PC-9 (cell line): ENCODE measurements around the gene GRK2. TPM values are rescaled to one million over a fixed set of nuclear protein-coding genes. Genes with fewer than 3 reads are reported as not detected.

Experiments
- BruUV-seq: library from RNA; stranded (reverse); fragments of 400-500 nt; replicated peaks from 2 replicates; lab custom pipeline; 2021; lab: Mats Ljungman, UMichigan
- CTCF ChIA-PET: fragments of 300-600 bp; sonication (Branson Sonifier 250); formaldehyde crosslinking; loops from one replicate; lab custom pipeline; 2022; ENCODE audit warnings: antibody characterized with exemption; lab: Charles Lee
- POLR2A ChIA-PET: fragments of 300-600 bp; sonication (Branson Sonifier 250); formaldehyde crosslinking; loops from one replicate; lab custom pipeline; 2022; ENCODE audit warnings: antibody characterized with exemption; ENCODE audit not compliant: unreplicated experiment; lab: Charles Lee
- DNase-seq, 2 experiments: peaks; one replicate each; pipeline versions ENCODE4 v3.0.0 to v3.0.0-alpha.2; 2015 to 2022; ENCODE audit warnings: mixed read lengths in 1 of 2
- H2AFZ ChIP-seq: fragments of 200-600 bp; sonication (generic); 2 replicates; pipeline ENCODE4 v1.8.1; 2017; ENCODE audit warnings: antibody characterized with exemption
- H3F3A ChIP-seq: fragments of 200-600 bp; sonication (generic); 2 replicates; pipeline ENCODE4 v1.8.1; 2017; ENCODE audit warnings: antibody characterized with exemption, mild to moderate bottlenecking, low read depth; ENCODE audit not compliant: insufficient read depth
- H3K27ac ChIP-seq: fragments of 200-600 bp; sonication (generic); 2 replicates; pipeline ENCODE4 v1.6.1; 2016; ENCODE audit warnings: mixed run types
- H3K27me3 ChIP-seq: fragments of 200-600 bp; sonication (generic); 2 replicates; pipeline ENCODE4 v1.6.1; 2016; ENCODE audit warnings: low read depth, mixed run types; ENCODE audit not compliant: insufficient read depth
- H3K36me3 ChIP-seq: fragments of 200-600 bp; sonication (generic); 2 replicates; pipeline ENCODE4 v1.6.1; 2016; ENCODE audit warnings: low read depth, mixed run types
- H3K4me1 ChIP-seq: fragments of 200-600 bp; sonication (generic); replicated peaks from 2 replicates; pipeline ENCODE4 v1.6.1; 2016; ENCODE audit warnings: mixed run types; ENCODE audit not compliant: insufficient read depth
- H3K4me2 ChIP-seq: fragments of 200-600 bp; sonication (generic); 2 replicates; pipeline ENCODE4 v1.6.1; 2017; ENCODE audit warnings: mixed run types
- H3K4me3 ChIP-seq: fragments of 200-600 bp; sonication (generic); 2 replicates; pipeline ENCODE4 v1.6.1; 2016; ENCODE audit warnings: mixed run types
- H3K79me2 ChIP-seq: fragments of 200-600 bp; sonication (generic); 2 replicates; pipeline ENCODE4 v1.6.1; 2017; ENCODE audit warnings: low read depth, mixed run types
- H3K9me2 ChIP-seq: fragments of 200-600 bp; sonication (generic); 2 replicates; pipeline ENCODE4 v1.8.1; 2017; ENCODE audit warnings: mild to moderate bottlenecking; ENCODE audit not compliant: insufficient read depth
- H3K9me3 ChIP-seq: fragments of 200-600 bp; sonication (generic); 2 replicates; pipeline ENCODE4 v1.8.1; 2016; ENCODE audit warnings: low read depth; ENCODE audit not compliant: insufficient read depth
- H4K20me1 ChIP-seq: fragments of 200-600 bp; sonication (generic); 2 replicates; pipeline ENCODE4 v1.8.1; 2017; ENCODE audit not compliant: insufficient read depth
- EZH2 ChIP-seq: fragments of 200-600 bp; sonication (generic); IDR thresholded peaks from 2 replicates; pipeline ENCODE4 v1.8.0; 2017; ENCODE audit warnings: antibody characterized with exemption, low read depth
- intact Hi-C: fragments of 100-400 bp; cut with micrococcal nuclease; formaldehyde crosslinking; loops from one replicate; pipeline ENCODE4 v1.10.0; 2022; ENCODE audit not compliant: unreplicated experiment
- total RNA-seq: library from RNA; stranded (reverse); gene quantifications from 2 replicates; pipeline ENCODE4 v1.2.3, GENCODE V29; 2021
- TF ChIP-seq, protein P1 (sequence below): fragments of 200-600 bp; sonication (generic); conservative IDR thresholded peaks from 2 replicates; pipeline ENCODE4 v1.6.1; 2017; ENCODE audit warnings: mixed run types, antibody characterized with exemption, mild to moderate bottlenecking, moderate library complexity

GRK2 gene
- total RNA-seq, 1 experiment from 2014 or later = 76.7 TPM

GRCh38 chr11:67300256-67300755 is 34.0 kb downstream of the GRK2 start:
- Histone ChIP-seq H3K9me3 (peaks cover 8% of the 10 kb centered on the region), H3K4me3 (no peak overlapping the region)
- intact Hi-C loops = no loop called here

GRCh38 chr11:67300756-67301312 is 34.6 kb downstream of the GRK2 start:
- no TSS peak for BruUV-seq
- no peaks in the 10 kb centered on the region for H3K9me2 ChIP-seq
- H3K4me3 ChIP-seq = no peak overlapping the region
- peaks cover 32% of the 10 kb centered on the region for H3K79me2 ChIP-seq
- CTCF ChIA-PET = no interaction called here
- H4K20me1 ChIP-seq = no peaks in the 10 kb centered on the region
- H3F3A ChIP-seq = peaks cover 25% of the 10 kb centered on the region
- no peak overlapping the region for H3K4me2 ChIP-seq
- peaks cover 3% of the 10 kb centered on the region for H3K9me3 ChIP-seq
- H2AFZ ChIP-seq = no peak overlapping the region
- H3K27ac ChIP-seq = no peak overlapping the region
- no peak for TF ChIP-seq EZH2
- TF ChIP-seq, protein P1, sequence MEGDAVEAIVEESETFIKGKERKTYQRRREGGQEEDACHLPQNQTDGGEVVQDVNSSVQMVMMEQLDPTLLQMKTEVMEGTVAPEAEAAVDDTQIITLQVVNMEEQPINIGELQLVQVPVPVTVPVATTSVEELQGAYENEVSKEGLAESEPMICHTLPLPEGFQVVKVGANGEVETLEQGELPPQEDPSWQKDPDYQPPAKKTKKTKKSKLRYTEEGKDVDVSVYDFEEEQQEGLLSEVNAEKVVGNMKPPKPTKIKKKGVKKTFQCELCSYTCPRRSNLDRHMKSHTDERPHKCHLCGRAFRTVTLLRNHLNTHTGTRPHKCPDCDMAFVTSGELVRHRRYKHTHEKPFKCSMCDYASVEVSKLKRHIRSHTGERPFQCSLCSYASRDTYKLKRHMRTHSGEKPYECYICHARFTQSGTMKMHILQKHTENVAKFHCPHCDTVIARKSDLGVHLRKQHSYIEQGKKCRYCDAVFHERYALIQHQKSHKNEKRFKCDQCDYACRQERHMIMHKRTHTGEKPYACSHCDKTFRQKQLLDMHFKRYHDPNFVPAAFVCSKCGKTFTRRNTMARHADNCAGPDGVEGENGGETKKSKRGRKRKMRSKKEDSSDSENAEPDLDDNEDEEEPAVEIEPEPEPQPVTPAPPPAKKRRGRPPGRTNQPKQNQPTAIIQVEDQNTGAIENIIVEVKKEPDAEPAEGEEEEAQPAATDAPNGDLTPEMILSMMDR = no peak
- no peaks in the 10 kb centered on the region for H3K27me3 ChIP-seq
- intact Hi-C loops = no loop called here
- peaks cover 29% of the 10 kb centered on the region for H3K4me1 ChIP-seq
- POLR2A ChIA-PET = no interaction called here
- H3K36me3 ChIP-seq = peaks cover 28% of the 10 kb centered on the region
- no peak for DNase-seq

More at GRCh38 chr11:67300256-67300755, 34.0 kb downstream of the GRK2 start:
- ChIA-PET POLR2A (no interaction called here), CTCF (no interaction called here)
- peaks cover 32% of the 10 kb centered on the region for H3K79me2 ChIP-seq
- H3F3A ChIP-seq = peaks cover 27% of the 10 kb centered on the region
- no peak for TF ChIP-seq EZH2
- TF ChIP-seq, protein P1 = no peak
- H3K4me2 ChIP-seq = no peak overlapping the region
- BruUV-seq = no TSS peak
- H3K4me1 ChIP-seq = peaks cover 25% of the 10 kb centered on the region
- DNase-seq = no peak
- no peaks in the 10 kb centered on the region for H3K27me3 ChIP-seq
- no peak overlapping the region for H2AFZ ChIP-seq
- H3K27ac ChIP-seq = no peak overlapping the region
- H3K9me2 ChIP-seq = no peaks in the 10 kb centered on the region
- no peaks in the 10 kb centered on the region for H4K20me1 ChIP-seq
- H3K36me3 ChIP-seq = peaks cover 33% of the 10 kb centered on the region

GRCh38 chr11:67301313-67301921 is 35.1 kb downstream of the GRK2 start:
- Histone ChIP-seq H3K4me3 (peak overlapping the region; percentile 90; the same call in 1 of the 2 replicates), H3K9me2 (no peaks in the 10 kb centered on the region), H3F3A (peaks cover 22% of the 10 kb centered on the region), H2AFZ (no peak overlapping the region), H3K79me2 (peaks cover 30% of the 10 kb centered on the region), H4K20me1 (no peaks in the 10 kb centered on the region), H3K27me3 (no peaks in the 10 kb centered on the region), H3K9me3 (no peaks in the 10 kb centered on the region), H3K36me3 (peaks cover 22% of the 10 kb centered on the region), H3K27ac (peak overlapping the region; percentile 68; the same call in 1 of the 2 replicates), H3K4me1 (peaks cover 29% of the 10 kb centered on the region), H3K4me2 (peak overlapping the region; percentile 97)
- POLR2A ChIA-PET = interaction anchor here (1.2 kb wide), 1 partner anchor 219 kb away, joined by 4 read pairs; no protein-coding TSS in a partner anchor
- BruUV-seq = no TSS peak
- CTCF ChIA-PET = interaction anchor here (0.6 kb wide), 1 partner anchor 85 kb away, joined by 8 read pairs; no protein-coding TSS in a partner anchor
- intact Hi-C loops = no loop called here
- DNase-seq = no peak
- TF ChIP-seq EZH2 = no peak
- TF ChIP-seq, protein P1 = no peak
